HG02759 (cell line): ENCODE results near the gene LRRC61.
A peak's percentile ranks its signal among the peaks of the same experiment; 100 is the strongest.

ENCODE experiments used
- ATAC-seq: cut with Tn5 transposase; IDR thresholded peaks from one replicate; pipeline ENCODE4 v1.9.1; 2021; ENCODE audit warnings: mild to moderate bottlenecking, moderate library complexity; ENCODE audit not compliant: unreplicated experiment

The LRRC61 gene

GRCh38 chr7:150329331-150330120 is 6.4 kb downstream of the LRRC61 start:
- ATAC-seq = no peak

GRCh38 chr7:150330211-150330885 is 7.2 kb downstream of the LRRC61 start:
- no peak for ATAC-seq

- ATAC-seq = no peak
These were observed 9.9 kb downstream of the LRRC61 start for GRCh38 chr7:150332852-150333635.

GRCh38 chr7:150333659-150334058 is 10.5 kb downstream of the LRRC61 start:
- ATAC-seq = no peak

- no peak for ATAC-seq
These were observed 11.0 kb downstream of the LRRC61 start for GRCh38 chr7:150334108-150334507.

GRCh38 chr7:150335108-150335773 is 12.1 kb downstream of the LRRC61 start:
- no peak for ATAC-seq

GRCh38 chr7:150335774-150336112 is 12.6 kb downstream of the LRRC61 start:
- no peak for ATAC-seq

GRCh38 chr7:150336746-150337145 is 13.6 kb downstream of the LRRC61 start:
- ATAC-seq = no peak

GRCh38 chr7:150337179-150337578 is 14.0 kb downstream of the LRRC61 start:
- ATAC-seq = no peak

- ATAC-seq = no peak
These were observed 14.5 kb downstream of the LRRC61 start for GRCh38 chr7:150337659-150338081.

- ATAC-seq = no peak
These were observed 15.1 kb downstream of the LRRC61 start for GRCh38 chr7:150338166-150338829.

GRCh38 chr7:150339409-150339809 is 16.3 kb downstream of the LRRC61 start:
- ATAC-seq = peak; percentile 39

GRCh38 chr7:150340024-150340749 is 17.0 kb downstream of the LRRC61 start:
- ATAC-seq = peak; percentile 37

- no peak for ATAC-seq
These were observed 17.7 kb downstream of the LRRC61 start for GRCh38 chr7:150340875-150341262.

- ATAC-seq = no peak
These were observed 18.3 kb downstream of the LRRC61 start, which contains the start of gene RARRES2 for GRCh38 chr7:150341263-150342120. Gene RARRES2 (minus strand): TSS chr7:150341629. CDS start chr7:150340609, 1,020 bp downstream.

GRCh38 chr7:150342121-150342408 is 18.9 kb downstream of the LRRC61 start:
- no peak for ATAC-seq

GRCh38 chr7:150343225-150343624 is 20.1 kb downstream of the LRRC61 start:
- no peak for ATAC-seq

- ATAC-seq = no peak
These were observed 21.1 kb downstream of the LRRC61 start for GRCh38 chr7:150344299-150344698.

- no peak for ATAC-seq
These were observed 21.9 kb downstream of the LRRC61 start for GRCh38 chr7:150345012-150345411.
